RKO (cell line): ENCODE measurements around the gene FCHO1.
"Not testable (repeated sequence)": the region's sequence is repeated elsewhere in the genome, so short reads cannot be mapped to it uniquely, and the experiment has no call there.

Experiments used
- DNase-seq: peaks from one replicate; pipeline ENCODE4 v3.0.0-alpha.2; 2016; ENCODE audit warnings: low spot score

FCHO1 gene

DNA sequence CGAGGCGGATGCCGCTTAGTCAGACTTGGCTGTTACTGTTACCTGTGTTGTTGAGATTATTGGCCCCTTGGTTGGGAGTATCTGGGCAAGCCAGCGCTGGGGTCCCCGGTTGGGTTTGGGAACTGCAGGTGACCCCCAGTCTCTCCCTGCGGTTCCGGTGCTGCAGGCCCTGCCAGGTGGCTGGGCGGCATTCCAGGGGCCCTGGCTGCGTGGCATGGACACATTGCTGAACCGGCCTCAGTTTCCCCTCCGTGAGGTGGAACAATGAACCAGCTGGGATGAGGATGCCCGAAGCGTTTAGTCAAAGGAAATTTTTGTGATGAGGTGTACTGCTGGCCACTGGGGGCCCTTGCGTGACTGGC is 44.2 kb downstream of the FCHO1 start:
- no peak for DNase-seq

DNA sequence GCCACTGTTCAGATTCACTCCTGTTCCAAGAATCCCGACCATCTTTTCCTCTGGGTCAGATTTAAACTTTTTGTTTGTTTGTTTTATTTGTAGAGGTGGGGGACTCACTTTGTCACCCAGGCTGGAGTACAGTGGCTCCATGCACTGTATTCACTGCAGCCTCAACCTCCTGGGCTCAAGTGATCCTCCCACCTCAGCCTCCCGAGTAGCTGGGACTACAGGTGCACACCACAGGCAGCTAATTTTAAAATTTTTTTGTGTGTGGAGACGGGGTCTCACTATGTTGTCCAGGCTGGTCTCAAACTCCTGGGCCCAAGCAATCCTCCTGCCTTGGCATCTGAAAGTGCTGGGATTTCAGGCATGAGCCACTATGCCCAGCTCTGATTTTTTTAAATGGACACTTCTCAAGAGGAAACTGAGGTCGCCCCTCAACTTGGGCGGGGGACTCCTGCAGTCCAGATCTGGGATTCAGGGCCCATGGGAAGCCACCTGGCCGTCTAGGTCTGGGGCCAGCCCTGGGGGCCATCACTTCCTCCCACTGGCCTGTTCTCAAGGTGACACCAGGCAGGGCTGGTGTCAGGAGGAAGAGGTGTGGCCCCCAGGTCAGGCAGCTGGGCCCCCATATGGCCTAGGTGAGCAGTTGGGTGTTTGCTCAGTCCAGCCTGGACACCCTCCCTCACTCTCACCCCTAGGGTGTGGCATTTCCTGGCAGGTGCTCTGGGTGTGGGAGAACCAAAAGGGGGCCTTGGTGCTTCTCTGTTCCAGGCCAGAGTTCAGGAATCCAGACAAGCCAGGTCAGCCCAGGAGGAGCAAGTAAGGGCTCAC is 44.9 kb downstream of the FCHO1 start:
- DNase-seq, result no peak

DNA sequence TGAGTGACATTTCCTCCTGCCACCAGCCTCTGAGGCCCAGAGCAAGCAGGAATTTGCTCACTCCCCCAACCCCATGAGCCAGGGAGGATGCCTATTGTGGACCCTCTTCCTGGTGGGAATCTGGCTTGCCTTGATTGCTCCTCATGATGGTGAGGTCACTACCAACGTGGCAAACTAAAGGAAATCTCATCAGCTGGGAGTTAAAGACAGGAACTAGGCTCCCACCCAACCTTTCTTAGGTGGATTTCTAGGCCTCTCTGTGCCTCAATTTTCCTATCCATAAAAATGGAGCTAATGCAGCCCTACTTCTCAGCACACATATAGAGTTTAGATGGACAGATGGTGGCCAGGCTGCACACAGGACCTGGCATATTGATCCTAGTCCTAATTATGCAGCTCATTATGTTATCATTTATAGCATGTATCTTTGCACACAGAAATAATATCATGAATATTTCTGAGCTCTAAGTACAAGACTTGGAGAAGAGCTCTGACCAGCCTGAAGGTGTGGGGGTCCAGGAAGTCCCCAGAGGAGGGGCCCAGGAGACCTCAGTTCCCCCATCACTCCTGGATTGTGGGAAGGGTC is 45.7 kb downstream of the FCHO1 start:
- DNase-seq, result no peak

DNA sequence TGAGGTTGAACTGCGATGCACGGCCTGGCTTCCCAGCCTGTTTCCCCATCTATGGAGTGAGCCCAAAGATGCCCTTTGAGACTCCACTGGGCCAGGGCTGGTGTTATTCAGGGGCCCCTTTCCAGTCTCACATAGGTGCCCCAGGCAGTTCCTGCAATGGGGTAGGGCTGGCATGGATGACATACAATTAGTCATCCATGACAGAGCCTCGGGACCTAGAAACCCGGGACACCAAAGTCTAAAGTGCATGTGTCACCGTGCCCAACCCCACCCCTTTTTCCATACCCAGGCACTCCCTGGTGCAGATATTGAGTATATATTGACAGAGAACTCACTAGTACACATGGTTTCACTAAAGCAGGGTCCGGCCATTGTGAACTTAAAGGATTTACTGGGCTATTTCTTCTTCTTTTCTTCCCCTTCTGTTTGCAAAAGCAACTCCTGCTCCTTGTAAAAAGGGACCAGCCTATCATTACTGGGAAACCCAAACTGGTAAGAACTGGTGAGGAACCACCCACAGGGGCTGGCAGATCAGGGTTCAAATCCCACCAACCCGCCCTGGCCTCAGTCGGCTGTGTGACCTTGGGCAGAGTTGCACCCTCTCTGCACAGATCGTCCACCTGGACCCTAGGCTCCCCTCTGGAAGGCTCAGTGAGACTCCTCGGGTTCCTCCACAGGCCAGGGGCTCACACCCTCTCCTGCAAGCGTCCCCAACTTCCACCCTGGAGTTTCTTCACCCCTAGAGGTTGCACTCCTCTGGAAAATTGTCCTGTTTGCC is 46.3 kb downstream of the FCHO1 start:
- peak; percentile 79 for DNase-seq

DNA sequence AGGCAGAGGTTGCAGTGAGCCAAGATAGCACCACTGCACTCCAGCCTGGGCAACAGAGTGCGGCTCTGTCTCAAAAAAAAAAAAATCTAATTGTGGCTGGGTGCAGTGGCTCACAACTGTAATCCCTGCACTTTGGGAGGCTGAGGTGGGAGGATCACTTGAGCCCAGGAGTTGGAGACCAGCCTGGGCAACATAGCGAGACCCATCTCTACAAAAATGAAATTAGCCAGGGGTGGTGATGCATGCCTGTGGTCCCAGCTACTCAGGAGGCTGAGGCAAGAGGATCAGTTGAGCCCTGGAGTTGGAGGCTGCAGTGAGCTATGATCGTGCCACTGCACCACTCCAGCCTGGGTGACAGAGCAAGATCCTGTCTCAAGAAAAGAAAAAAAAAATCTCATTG is 47.3 kb downstream of the FCHO1 start:
- not testable (repeated sequence) for DNase-seq

DNA sequence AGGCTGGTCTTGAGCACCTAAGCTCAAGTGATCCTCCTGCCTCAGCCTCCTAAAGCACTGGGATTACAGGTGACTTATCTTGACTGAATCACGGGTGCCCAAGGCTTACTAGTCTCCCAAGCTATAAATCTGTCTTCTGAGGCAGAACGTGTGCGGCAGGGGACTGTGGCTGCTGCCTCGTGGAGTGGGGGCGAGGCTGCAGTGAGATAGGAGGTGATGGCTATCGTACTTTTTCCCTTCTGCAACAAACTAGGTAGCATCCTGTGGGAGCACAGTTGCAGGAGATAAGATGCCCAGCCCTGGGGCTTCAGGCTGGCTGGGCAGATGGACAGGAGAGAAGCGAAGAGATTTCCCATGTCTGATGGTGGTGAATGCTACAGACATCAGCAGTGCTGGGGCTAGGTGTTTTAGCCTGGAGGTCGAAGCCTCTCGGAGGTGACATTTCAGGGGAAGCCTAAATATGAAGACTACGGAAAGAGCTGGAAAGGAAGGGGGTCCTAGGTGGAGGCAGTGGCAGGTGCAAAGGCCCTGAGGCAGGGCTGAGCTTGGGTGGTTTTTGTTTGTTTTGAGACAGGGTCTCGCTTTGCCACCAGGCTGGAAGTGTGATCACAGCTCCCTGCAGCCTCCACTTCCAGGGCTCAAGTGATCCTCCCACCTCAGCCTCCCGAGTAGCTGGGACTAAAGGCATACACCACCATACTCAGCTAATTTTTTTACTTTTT is 51.0 kb downstream of the FCHO1 start:
- DNase-seq, result no peak

DNA sequence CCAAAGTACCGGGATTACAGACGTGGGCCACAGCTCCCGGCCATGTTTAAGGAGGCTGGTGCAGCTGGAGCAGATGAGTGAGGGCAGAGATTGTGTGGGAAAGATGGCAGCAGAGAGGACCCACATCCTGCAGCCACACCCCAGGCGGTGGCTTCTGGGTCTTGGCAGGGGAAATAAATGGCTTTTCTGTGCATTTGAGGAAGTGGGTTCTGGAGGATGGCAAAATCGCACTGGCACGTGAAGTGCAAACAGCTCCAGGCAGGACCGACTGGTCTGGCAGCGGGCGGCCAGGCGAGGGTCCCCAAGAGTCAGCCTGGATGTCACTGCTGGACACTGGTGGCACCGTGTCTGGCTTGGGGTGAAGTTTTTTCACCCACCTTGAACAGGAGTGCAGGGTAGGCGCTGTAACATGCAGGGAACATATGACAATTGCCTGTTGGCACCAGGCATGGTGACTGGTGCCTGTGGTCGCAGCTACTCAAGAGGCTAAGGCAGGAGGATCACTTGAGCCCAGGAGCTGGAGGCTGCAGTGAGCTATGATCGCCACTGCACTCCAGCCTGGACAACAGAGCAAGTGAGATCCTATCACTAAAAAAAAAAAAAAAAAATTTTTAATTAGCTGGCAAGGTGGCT is 52.1 kb downstream of the FCHO1 start:
- DNase-seq, result no peak

DNA sequence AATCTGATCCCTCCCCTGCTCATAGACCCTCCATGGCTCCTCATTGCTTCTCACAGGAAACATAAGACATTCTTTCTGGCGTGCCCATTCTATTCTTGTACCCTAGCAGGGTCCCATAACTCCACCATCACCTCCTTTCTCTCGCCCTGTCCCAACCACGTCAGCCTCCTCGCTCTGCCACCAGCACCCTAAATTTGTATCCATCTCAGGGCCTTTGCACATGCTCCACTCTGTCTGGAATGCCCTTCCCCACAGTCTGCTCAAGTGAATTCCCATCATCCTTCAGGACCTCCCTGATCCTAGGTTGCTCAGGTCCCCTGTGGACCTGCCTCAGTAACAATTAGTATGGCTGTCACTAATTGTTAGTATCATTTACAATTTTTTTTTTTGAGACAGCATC is 54.1 kb downstream of the FCHO1 start:
- DNase-seq, result no peak

DNA sequence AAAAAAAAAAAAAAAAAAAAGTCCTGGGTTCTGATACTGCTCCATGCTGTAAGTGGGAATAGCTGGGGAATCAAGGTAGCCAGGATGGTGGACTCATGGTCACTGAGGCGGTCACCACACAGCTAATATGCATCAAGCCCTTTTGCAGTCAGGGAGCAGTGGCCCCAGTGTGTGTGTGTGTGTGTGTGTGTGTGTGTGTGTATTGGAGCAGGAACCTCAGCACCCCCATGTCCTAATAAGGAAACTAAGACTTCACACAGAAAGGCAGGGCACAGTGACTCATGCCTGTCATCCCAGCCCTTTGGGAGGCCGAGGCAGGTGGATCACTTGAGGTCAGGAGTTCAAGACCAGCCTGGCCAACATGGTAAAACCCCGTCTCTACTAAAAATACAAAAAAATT is 55.7 kb downstream of the FCHO1 start:
- DNase-seq, result peak; percentile 32

DNA sequence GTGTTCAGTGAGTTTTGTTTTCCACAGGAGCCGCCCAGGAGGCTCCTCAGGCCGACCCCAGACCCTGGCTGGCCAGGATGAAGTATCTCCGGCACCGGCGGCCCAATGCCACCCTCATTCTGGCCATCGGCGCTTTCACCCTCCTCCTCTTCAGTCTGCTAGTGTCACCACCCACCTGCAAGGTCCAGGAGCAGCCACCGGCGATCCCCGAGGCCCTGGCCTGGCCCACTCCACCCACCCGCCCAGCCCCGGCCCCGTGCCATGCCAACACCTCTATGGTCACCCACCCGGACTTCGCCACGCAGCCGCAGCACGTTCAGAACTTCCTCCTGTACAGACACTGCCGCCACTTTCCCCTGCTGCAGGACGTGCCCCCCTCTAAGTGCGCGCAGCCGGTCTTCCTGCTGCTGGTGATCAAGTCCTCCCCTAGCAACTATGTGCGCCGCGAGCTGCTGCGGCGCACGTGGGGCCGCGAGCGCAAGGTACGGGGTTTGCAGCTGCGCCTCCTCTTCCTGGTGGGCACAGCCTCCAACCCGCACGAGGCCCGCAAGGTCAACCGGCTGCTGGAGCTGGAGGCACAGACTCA is 56.5 kb downstream of the FCHO1 start:
- no peak for DNase-seq

DNA sequence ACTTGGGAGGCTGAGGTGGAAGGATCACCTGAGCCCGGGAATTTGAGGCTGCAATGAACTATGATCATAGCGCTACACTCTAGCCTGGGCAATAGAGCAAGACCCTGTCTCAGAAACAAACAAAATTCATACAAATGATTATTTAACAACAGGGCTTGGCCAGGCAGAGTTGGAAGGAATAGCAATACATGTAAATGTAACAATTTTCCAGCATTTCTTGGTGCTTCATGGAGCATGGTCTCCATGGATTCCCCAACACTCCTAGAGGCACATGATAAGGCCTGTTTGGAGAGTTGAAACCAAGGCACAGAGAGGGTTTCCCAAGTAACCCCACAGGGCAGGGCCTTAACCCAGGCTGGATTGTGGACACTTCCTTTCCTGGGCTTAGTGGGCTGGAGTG is 59.8 kb downstream of the FCHO1 start:
- no peak for DNase-seq

DNA sequence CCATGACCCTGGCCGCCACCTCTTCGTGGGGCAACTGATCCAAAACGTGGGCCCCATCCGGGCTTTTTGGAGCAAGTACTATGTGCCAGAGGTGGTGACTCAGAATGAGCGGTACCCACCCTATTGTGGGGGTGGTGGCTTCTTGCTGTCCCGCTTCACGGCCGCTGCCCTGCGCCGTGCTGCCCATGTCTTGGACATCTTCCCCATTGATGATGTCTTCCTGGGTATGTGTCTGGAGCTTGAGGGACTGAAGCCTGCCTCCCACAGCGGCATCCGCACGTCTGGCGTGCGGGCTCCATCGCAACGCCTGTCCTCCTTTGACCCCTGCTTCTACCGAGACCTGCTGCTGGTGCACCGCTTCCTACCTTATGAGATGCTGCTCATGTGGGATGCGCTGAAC is 60.4 kb downstream of the FCHO1 start:
- DNase-seq, result no peak

DNA sequence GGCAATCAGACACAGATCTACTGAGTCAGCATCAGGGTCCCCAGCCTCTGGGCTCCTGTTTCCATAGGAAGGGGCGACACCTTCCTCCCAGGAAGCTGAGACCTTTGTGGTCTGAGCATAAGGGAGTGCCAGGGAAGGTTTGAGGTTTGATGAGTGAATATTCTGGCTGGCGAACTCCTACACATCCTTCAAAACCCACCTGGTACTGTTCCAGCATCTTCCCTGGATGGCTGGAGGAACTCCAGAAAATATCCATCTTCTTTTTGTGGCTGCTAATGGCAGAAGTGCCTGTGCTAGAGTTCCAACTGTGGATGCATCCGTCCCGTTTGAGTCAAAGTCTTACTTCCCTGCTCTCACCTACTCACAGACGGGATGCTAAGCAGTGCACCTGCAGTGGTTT is 60.8 kb downstream of the FCHO1 start:
- no peak for DNase-seq

DNA sequence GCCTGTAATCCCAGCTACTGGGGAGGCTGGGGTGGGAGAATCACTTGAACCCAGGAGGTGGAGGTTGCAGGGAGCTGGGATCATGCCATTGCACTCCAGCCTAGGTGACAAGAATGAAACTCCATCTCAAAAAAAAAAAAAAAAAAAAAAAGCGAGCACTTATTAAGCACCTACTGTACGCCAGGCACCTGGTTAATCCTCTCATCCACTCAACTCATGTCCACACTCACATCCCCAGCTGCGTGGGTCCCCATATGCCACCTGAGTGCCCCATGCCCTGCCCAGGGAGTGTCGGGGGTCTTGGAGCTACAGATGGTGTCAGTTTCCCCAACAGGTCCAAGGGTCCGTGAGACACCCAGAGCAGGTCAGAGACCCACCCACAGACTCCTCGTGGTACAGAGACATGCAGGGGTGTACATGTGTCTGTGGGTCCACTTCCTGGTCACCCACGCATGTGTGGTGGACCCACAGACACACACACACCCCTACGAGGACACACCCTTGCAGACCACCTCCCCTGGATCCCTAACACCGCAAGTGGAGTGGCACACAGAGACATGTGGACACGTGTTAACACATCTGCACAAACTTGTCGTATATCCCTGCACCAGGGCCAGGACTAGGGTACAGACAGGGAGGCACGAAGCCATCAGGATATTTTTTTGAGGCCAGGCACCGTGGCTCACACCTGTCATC is 66.5 kb downstream of the FCHO1 start:
- DNase-seq, result no peak

DNA sequence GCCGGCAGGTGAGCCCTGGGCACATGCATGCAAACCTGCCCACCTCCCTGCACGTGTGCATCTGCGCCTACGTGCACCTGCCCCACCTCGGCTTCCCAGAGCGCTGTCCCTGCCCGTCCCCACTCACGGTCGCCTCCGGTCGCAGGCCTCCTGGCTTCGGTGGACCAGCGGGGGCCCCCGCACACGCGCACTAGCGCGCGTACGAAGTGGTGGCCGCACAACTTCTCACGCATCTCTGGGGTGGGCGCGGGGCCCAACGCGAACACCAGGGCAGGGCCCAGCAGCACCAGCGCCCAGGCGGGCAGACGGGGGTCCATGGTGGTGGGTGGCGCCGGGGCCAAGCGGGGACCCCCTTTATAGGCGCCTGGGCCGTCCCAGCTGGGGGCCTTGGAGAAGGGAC is 69.9 kb downstream of the FCHO1 start, which contains the start of gene INSL3:
Gene INSL3 (minus strand): TSS at position 330 of the 400 bp plus-strand sequence. CDS start 13 bp downstream, at position 317.
- no peak for DNase-seq

DNA sequence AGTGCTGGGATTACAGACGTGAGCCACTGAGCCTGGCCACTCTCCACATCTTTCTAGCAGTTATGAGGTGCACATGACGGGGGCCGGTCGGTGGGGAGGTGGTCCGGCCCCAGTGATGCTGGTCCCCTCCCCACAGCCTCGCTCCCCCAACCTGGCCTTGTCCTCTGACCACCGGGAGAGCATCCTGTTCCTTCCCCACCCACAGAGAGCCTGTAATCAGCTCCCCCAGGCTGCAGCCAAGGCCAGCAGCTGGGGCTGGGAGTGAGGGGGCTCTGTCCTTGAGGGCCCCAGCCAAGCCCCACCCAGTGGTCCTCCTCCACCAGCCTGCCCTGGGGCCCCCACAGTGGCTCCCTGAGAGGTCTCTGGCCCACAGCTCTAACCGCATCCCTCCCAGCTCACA is 73.1 kb downstream of the FCHO1 start:
- no peak for DNase-seq

DNA sequence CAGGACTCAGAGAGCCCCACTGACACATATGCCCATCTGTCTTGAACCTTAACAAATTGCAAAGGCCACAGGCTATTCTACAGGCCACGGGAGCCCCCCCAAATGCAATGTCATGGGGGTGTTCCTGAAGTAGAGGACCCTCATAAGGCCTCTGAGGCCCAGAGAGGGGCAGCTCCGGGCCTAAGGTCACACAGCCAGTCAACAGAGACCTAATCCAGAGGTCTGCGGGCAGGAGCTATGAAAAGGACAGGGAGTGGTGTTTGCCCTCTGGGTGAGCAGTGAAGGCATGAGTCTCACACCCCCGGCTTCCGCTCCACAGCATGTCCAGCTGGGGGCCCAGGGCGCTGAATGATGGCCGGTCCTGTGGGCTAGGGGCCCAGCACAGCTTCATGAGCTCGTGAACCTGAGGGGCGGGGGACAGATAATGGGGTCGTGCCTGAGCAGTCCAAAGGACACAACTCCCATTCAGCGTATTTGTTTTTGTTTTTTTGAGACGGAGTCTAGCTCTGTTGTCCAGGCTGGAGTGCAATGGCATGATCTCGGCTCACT is 75.3 kb downstream of the FCHO1 start:
- no peak for DNase-seq

DNA sequence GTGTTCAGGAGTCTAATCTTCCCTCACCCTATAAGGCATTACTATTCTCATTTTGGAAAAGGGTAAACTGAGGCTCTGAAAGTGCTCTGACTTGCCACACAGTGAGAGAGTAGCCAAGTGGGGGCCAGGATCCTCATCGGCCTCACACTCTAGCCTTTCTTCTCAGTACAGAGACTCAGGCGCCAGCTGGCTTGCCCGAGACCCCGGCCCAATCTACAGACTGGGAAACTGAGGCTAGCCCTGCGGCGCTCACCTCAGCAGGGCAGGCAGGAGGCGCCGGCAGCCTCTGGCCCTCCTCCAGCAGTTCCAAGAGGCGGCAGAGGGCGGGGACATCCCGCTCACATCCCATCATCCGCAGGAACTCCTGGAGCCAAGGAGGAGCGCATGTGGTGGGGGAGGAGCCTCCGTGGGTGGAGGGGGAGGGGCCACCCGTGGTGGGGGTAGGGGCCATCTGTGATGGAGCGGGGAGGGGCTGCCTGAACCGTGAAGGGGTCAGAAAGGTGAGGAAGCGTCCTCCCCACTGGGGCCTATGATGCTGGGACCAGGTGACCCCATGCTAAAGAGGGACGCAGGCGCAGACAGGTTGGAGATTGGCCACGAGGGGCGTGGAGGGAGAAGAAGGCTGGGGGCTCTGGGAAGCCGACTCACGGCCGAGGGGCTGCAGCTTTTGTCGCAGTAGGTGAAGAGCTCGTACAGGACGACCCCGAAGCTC is 78.7 kb downstream of the FCHO1 start:
- no peak for DNase-seq

DNA sequence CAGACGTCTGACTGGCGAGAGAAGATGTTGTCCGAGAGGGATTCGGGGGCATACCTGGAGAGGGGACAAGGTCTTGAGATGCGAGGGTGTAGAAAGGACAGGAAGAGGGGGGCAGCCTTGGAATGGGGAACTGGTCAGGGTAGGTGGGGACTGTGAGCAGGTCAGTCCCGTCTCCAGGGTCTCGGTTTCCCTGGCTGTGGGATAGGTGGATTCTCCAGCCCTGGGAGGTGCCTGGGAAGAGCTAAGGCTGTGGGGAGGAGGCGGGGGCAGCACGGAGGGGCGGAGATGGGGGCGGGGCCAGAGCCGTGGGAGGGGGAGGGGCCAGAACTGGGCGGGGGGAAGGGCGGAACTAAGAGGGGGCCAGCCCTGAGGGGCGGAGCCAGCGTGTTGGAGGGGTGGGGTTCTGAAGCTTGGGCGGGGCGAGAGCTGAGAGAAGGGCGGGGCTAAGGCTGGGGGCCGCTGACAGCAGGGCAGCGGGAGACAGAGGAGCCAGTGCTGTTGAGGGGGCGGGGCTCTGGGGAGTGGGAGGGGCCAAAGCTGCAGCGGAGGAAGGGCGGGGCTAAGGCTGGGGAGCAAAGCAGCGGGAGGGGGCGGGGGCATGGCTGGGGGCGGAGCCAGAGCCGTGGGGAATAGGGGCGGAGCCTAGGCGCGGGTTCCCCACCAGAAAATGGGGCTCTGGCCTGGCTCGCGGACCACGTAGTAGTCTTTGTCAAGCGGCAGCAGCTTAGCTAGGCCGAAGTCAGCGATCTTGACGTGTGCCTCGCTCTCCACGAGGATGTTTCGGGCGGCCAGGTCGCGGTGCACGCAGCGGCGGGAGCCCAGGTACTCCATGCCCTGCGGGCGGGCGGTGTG is 79.5 kb downstream of the FCHO1 start:
- peak; percentile 39 for DNase-seq
